Posterior cingulate gyrus (tissue), 11 donors: Measurements from ENCODE around the gene BTF3L4.
"Not testable (repeated sequence)": the region's sequence is repeated elsewhere in the genome, so short reads cannot be mapped to it uniquely, and the experiment has no call there.

ENCODE experiments used
- DNase-seq, 10 donors: peaks; one replicate each; pipeline versions ENCODE4 v3.0.0 to v3.0.0-alpha.2; 2020 to 2021; ENCODE audit warnings: mixed read lengths in 3 of 10
- intact Hi-C: fragments of 100-400 bp; cut with DNase I; formaldehyde crosslinking; loops from one replicate; pipeline ENCODE4 v1.15.1; 2023

BTF3L4 gene

GRCh38 chr1:52056163-52056936, at the start of gene BTF3L4:
Gene BTF3L4, plus strand, starts transcription at chr1:52056295. Its CDS starts 3,553 bp downstream, at chr1:52059848.
- DNase-seq: peak; percentile 94 to 100 (median 98)
- intact Hi-C loops: loop anchor here (1.0 to 10.0 kb wide), 2 partner anchors 23 to 638 kb away; partner anchors contain the start of genes COA7 and KTI12

- DNase-seq: no peak
- intact Hi-C loops: no loop called here
Observed at GRCh38 chr1:52007215-52008002, 48.7 kb upstream of the BTF3L4 start.

GRCh38 chr1:52008071-52008809, 47.9 kb upstream of the BTF3L4 start:
- intact Hi-C loops: no loop called here
- DNase-seq: no peak

- no peak for DNase-seq
- intact Hi-C loops: no loop called here
Observed at GRCh38 chr1:52022133-52022532, 34.0 kb upstream of the BTF3L4 start.

GRCh38 chr1:52026278-52026677, 29.8 kb upstream of the BTF3L4 start:
- intact Hi-C loops: no loop called here
- no peak for DNase-seq

GRCh38 chr1:52028328-52028727, 27.8 kb upstream of the BTF3L4 start:
- no peak for DNase-seq
- intact Hi-C loops: no loop called here

GRCh38 chr1:52028839-52029238, 27.3 kb upstream of the BTF3L4 start:
- DNase-seq, intact Hi-C loops: not testable (repeated sequence)

- no peak for DNase-seq
- intact Hi-C loops: no loop called here
Observed at GRCh38 chr1:52032124-52032784, 23.8 kb upstream of the BTF3L4 start.

GRCh38 chr1:52032785-52033131, 23.3 kb upstream of the BTF3L4 start:
- peak in 7 of 10 donors; percentile 9 to 79 (median 15) for DNase-seq

GRCh38 chr1:52033190-52034049, 22.7 kb upstream of the BTF3L4 start, which contains the start of gene KTI12:
Gene KTI12, minus strand, starts transcription at chr1:52033810. Its CDS starts 49 bp downstream, at chr1:52033761.
- peak; percentile 79 to 98 (median 90) for DNase-seq
- intact Hi-C loops: loop anchor here (1.0 kb wide), 1 partner anchor 23 kb away; the partner anchor contains the start of gene BTF3L4

More at GRCh38 chr1:52032785-52033131, 23.3 kb upstream of the BTF3L4 start:
- intact Hi-C loops: loop anchor here (1.0 kb wide), 1 partner anchor 24 kb away; the partner anchor contains the start of gene BTF3L4

GRCh38 chr1:52034050-52034384, 22.1 kb upstream of the BTF3L4 start:
- intact Hi-C loops: no loop called here
- DNase-seq: no peak

GRCh38 chr1:52037402-52037814, 18.7 kb upstream of the BTF3L4 start:
- intact Hi-C loops: no loop called here
- no peak for DNase-seq

- no peak for DNase-seq
- intact Hi-C loops: no loop called here
Observed at GRCh38 chr1:52037909-52038308, 18.2 kb upstream of the BTF3L4 start.

- intact Hi-C loops: no loop called here
- no peak for DNase-seq
Observed at GRCh38 chr1:52041551-52042185, 14.4 kb upstream of the BTF3L4 start.

- intact Hi-C loops: no loop called here
- no peak for DNase-seq
Observed at GRCh38 chr1:52045236-52045635, 10.9 kb upstream of the BTF3L4 start.

- intact Hi-C loops: not testable (repeated sequence)
Observed at GRCh38 chr1:52045666-52046195, 10.4 kb upstream of the BTF3L4 start.

GRCh38 chr1:52049337-52049736, 6.8 kb upstream of the BTF3L4 start:
- intact Hi-C loops, DNase-seq: not testable (repeated sequence)

More at GRCh38 chr1:52045666-52046195, 10.4 kb upstream of the BTF3L4 start:
- DNase-seq: not testable (repeated sequence)

GRCh38 chr1:52053862-52054261, 2.2 kb upstream of the BTF3L4 start:
- intact Hi-C loops: loop anchor here (10.0 kb wide), 1 partner anchor 641 kb away; the partner anchor contains the start of gene COA7
- no peak for DNase-seq
